Transverse colon (tissue), 4 donors: Measurements from ENCODE around the gene HLA-DRA. TPM values are rescaled to one million over a fixed set of nuclear protein-coding genes. Genes with fewer than 3 reads are reported as not detected.

Experiments
- DNase-seq: peaks from one replicate; pipeline ENCODE4 v3.0.0-alpha.2; 2019
- H3K27ac ChIP-seq, 4 donors: fragments of 200-600 bp; sonication (generic); 2 replicates each; pipeline ENCODE4 v1.5.1; 2016 to 2018; ENCODE audit warnings: inconsistent platforms in 4 of 4
- H3K27me3 ChIP-seq: fragments of 200-600 bp; sonication (generic); 2 replicates; pipeline ENCODE4 v1.5.1; 2017; ENCODE audit warnings: inconsistent platforms
- H3K36me3 ChIP-seq, 4 donors: fragments of 200-600 bp; sonication (generic); 2 replicates each; pipeline ENCODE4 v1.5.1; 2017 to 2019; ENCODE audit warnings: inconsistent platforms in 4 of 4
- H3K4me1 ChIP-seq, 4 donors: fragments of 200-600 bp; sonication (generic); 2 replicates each; pipeline ENCODE4 v1.5.1; 2017 to 2020; ENCODE audit warnings: inconsistent platforms in 4 of 4
- H3K4me3 ChIP-seq, 4 donors: fragments of 200-600 bp; sonication (generic); 1 replicate in 1 of 4; 2 replicates in 3 of 4; pipeline versions ENCODE4 v1.5.1 to v1.6.1; 2017 to 2019; ENCODE audit warnings: inconsistent platforms in 4 of 4
- H3K9me3 ChIP-seq, 2 donors: fragments of 200-600 bp; sonication (generic); 2 replicates each; pipeline ENCODE4 v1.5.1; 2017 to 2019; ENCODE audit warnings: inconsistent platforms in 2 of 2
- EP300 ChIP-seq: sonication (generic); formaldehyde crosslinking; IDR thresholded peaks from one replicate; pipeline ENCODE4 v1.6.1; 2017; ENCODE audit warnings: antibody characterized with exemption, low read depth
- POLR2A ChIP-seq: fragments of 450-650 bp; IDR thresholded peaks from one replicate; pipeline ENCODE4 v1.6.1; 2016; ENCODE audit warnings: antibody characterized with exemption, mild to moderate bottlenecking, moderate library complexity
- POLR2AphosphoS5 ChIP-seq, 3 donors: sonication (generic); formaldehyde crosslinking; IDR thresholded peaks; one replicate each; pipeline ENCODE4 v1.6.1; 2016; ENCODE audit warnings: antibody characterized with exemption in 3 of 3
- WGBS, 2 donors: methylation state at CpG; one replicate each; pipeline ENCODE4 v1.1.5; 2018; ENCODE audit warnings: low coverage in 1 of 2; 5-methylcytosine and 5-hydroxymethylcytosine counted together
- in situ Hi-C, 4 donors: fragments of 200-750 bp; cut with MboI; loops; one replicate each; pipeline versions ENCODE4 v1.15.0 to v1.15.1; 2017; ENCODE audit warnings: low sequenced_read_pairs in 3 of 4, low pct_ligation_motif_present in 1 of 4, low pct_unique_long_range_greater_than_20kb in 1 of 4
- intact Hi-C: fragments of 100-400 bp; cut with DNase I; formaldehyde crosslinking; loops from one replicate; pipeline ENCODE4 v1.15.1; 2023; ENCODE audit warnings: low total_unique reads
- total RNA-seq, 4 donors: library from RNA; depleted of rRNA; stranded (reverse); fragments of >200 nt; gene quantifications; one replicate each; pipeline ENCODE4 v1.1.0, GENCODE V29; 2016
- TF ChIP-seq, protein P1 (sequence below), 5 experiments: fragments of 200-600 bp in 3 of 5; fragments of 450-650 bp in 2 of 5; sonication (generic) in 3 of 5; IDR thresholded peaks; 1 replicate in 2 of 5; 2 replicates in 3 of 5; pipeline ENCODE4 v1.5.1; 2016 to 2017; ENCODE audit warnings: antibody characterized with exemption in 5 of 5, inconsistent platforms in 3 of 5, mild to moderate bottlenecking in 2 of 5, moderate library complexity in 1 of 5

The HLA-DRA gene
- total RNA-seq, 4 donors from 2014 or later: 37.0 to 202 (median 132) TPM

- peaks cover under 1% of the 10 kb centered on the region for H3K27me3 ChIP-seq
- no peak overlapping the region for H3K4me3 ChIP-seq
- H3K36me3 ChIP-seq: no peaks in the 10 kb centered on the region
- no peak overlapping the region for H3K27ac ChIP-seq
- H3K9me3 ChIP-seq: no peaks in the 10 kb centered on the region
- no peak for DNase-seq
- WGBS, 2 donors: 58 to 73% methylated on average over 3 to 4 of the region's 4 CpGs
- intact Hi-C loops (no loop called here), in situ Hi-C loops (no loop called here)
- H3K4me1 ChIP-seq: peaks cover 0 to 6% (median 0%) of the 10 kb centered on the region in 4 donors
- no peak for TF ChIP-seq POLR2AphosphoS5 (IDR thresholded peaks at IDR 0.05)
- TF ChIP-seq POLR2A: no peak
- no peak for TF ChIP-seq EP300
- TF ChIP-seq, protein P1, sequence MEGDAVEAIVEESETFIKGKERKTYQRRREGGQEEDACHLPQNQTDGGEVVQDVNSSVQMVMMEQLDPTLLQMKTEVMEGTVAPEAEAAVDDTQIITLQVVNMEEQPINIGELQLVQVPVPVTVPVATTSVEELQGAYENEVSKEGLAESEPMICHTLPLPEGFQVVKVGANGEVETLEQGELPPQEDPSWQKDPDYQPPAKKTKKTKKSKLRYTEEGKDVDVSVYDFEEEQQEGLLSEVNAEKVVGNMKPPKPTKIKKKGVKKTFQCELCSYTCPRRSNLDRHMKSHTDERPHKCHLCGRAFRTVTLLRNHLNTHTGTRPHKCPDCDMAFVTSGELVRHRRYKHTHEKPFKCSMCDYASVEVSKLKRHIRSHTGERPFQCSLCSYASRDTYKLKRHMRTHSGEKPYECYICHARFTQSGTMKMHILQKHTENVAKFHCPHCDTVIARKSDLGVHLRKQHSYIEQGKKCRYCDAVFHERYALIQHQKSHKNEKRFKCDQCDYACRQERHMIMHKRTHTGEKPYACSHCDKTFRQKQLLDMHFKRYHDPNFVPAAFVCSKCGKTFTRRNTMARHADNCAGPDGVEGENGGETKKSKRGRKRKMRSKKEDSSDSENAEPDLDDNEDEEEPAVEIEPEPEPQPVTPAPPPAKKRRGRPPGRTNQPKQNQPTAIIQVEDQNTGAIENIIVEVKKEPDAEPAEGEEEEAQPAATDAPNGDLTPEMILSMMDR (IDR thresholded peaks at IDR 0.05): no peak
Observed at GRCh38 chr6:32426338-32426737, 13.3 kb upstream of the HLA-DRA start.

DNA sequence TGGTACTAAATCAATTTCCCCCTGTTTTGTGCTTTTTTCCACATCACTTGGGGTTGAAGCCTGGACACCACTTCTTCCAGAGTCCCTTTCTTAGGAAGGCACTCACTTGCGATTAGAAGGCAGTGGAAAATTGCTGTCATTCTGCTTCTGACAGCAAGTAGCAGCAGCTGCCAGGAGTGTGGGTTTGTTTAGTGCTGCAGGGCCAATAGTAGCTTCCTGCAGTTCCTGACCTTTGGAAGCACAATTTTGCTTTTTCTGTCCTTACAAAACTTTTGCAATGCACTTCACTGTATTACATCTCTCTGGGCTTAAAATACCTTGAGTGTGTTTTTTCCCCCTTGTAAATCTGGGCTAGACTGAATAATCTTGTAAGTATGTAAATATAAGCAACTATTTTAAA is 12.5 kb upstream of the HLA-DRA start:
- no peaks in the 10 kb centered on the region for H3K27me3 ChIP-seq
- intact Hi-C loops (no loop called here), in situ Hi-C loops (no loop called here)
- no peaks in the 10 kb centered on the region for H3K36me3 ChIP-seq
- WGBS, 2 donors: 26 to 33% methylated on average over 1 of the region's 1 CpG
- H3K27ac ChIP-seq: no peak overlapping the region
- no peak for DNase-seq
- TF ChIP-seq, protein P1 (IDR thresholded peaks at IDR 0.05): no peak
- TF ChIP-seq POLR2AphosphoS5 (IDR thresholded peaks at IDR 0.05) (no peak), EP300 (no peak), POLR2A (no peak)
- peaks cover 0 to 6% (median 0%) of the 10 kb centered on the region in 4 donors for H3K4me1 ChIP-seq
- no peak overlapping the region for H3K4me3 ChIP-seq
- no peaks in the 10 kb centered on the region for H3K9me3 ChIP-seq

DNA sequence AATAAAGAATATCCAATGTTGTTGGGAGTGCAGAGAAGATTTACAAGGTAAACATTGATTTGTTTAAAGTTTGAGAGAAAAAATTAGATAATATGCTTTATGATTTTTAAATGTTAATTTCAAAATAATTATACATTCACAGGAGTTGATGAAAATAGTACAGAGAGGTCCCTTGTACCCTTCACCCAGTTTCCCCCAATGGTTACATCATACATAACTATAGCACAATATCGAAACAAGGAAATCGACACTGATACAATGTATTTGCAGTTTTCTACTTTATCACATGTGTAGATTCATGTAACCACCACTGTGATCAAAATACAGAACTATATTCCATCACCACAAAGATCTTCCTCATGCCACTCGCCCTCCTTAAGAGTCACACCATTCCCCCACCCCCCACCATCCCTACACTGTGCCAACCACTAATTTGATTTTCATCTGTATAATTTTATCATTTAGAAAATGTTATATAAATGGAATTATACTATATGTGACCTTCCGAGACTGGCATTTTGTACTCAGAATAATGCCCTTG is 11.7 kb upstream of the HLA-DRA start:
- H3K4me3 ChIP-seq: no peak overlapping the region
- H3K9me3 ChIP-seq: no peaks in the 10 kb centered on the region
- 81 to 84% methylated on average over 4 of the region's 4 CpGs for WGBS, 2 donors
- no peak for TF ChIP-seq POLR2A
- TF ChIP-seq, protein P1 (IDR thresholded peaks at IDR 0.05): no peak
- TF ChIP-seq POLR2AphosphoS5 (IDR thresholded peaks at IDR 0.05): no peak
- TF ChIP-seq EP300: no peak
- peaks cover 0 to 6% (median 0%) of the 10 kb centered on the region in 4 donors for H3K4me1 ChIP-seq
- intact Hi-C loops: no loop called here
- in situ Hi-C loops: no loop called here
- H3K27ac ChIP-seq: no peak overlapping the region
- DNase-seq: no peak
- no peaks in the 10 kb centered on the region for H3K27me3 ChIP-seq
- no peaks in the 10 kb centered on the region for H3K36me3 ChIP-seq

GRCh38 chr6:32430179-32430578 is 9.5 kb upstream of the HLA-DRA start:
- TF ChIP-seq, protein P1 (IDR thresholded peaks at IDR 0.05): no peak
- TF ChIP-seq POLR2AphosphoS5 (IDR thresholded peaks at IDR 0.05) (no peak), POLR2A (no peak), EP300 (no peak)
- Histone ChIP-seq H3K4me3 (no peak overlapping the region), H3K9me3 (no peaks in the 10 kb centered on the region), H3K27me3 (no peaks in the 10 kb centered on the region), H3K36me3 (no peaks in the 10 kb centered on the region), H3K4me1 (peaks cover 0 to 6% (median 0%) of the 10 kb centered on the region in 4 donors), H3K27ac (no peak overlapping the region)
- in situ Hi-C loops (no loop called here), intact Hi-C loops (no loop called here)
- DNase-seq: no peak
- WGBS, 2 donors: 92 to 100% methylated on average over 1 to 3 of the region's 3 CpGs
